Left hindlimb (tissue), 1 donor: Measurements from ENCODE around the gene UGT1A6.
"Not testable (repeated sequence)": the region's sequence is repeated elsewhere in the genome, so short reads cannot be mapped to it uniquely, and the experiment has no call there.

ENCODE experiments used
- DNase-seq: peaks from one replicate; pipeline ENCODE4 v3.0.0-alpha.2; 2018

UGT1A6 gene

GRCh38 chr2:233736868-233737653 lies 44.4 kb downstream of the UGT1A6 start:
- DNase-seq = not testable (repeated sequence)

- no peak for DNase-seq
Measured at GRCh38 chr2:233740870-233741269, 48.2 kb downstream of the UGT1A6 start.

- no peak for DNase-seq
Measured at GRCh38 chr2:233743464-233744259, 51.0 kb downstream of the UGT1A6 start.

- no peak for DNase-seq
Measured at GRCh38 chr2:233745073-233745755, 52.5 kb downstream of the UGT1A6 start.

GRCh38 chr2:233745838-233746237 lies 53.1 kb downstream of the UGT1A6 start:
- not testable (repeated sequence) for DNase-seq

GRCh38 chr2:233746475-233747282 lies 54.0 kb downstream of the UGT1A6 start:
- no peak for DNase-seq

- DNase-seq = no peak
Measured at GRCh38 chr2:233747283-233747544, 54.5 kb downstream of the UGT1A6 start.

- DNase-seq = not testable (repeated sequence)
Measured at GRCh38 chr2:233750689-233751088, 58.0 kb downstream of the UGT1A6 start.

GRCh38 chr2:233751212-233752009 lies 58.7 kb downstream of the UGT1A6 start:
- not testable (repeated sequence) for DNase-seq

GRCh38 chr2:233754872-233755611 lies 62.4 kb downstream of the UGT1A6 start:
- DNase-seq = no peak

- DNase-seq = no peak
Measured at GRCh38 chr2:233756429-233757081, 63.9 kb downstream of the UGT1A6 start.

- DNase-seq = no peak
Measured at GRCh38 chr2:233758141-233758540, 65.5 kb downstream of the UGT1A6 start.

- no peak for DNase-seq
Measured at GRCh38 chr2:233758849-233759248, 66.2 kb downstream of the UGT1A6 start.

GRCh38 chr2:233760043-233760442 lies 67.4 kb downstream of the UGT1A6 start, which contains the start of gene UGT1A1:
Gene UGT1A1, plus strand, starts transcription at chr2:233760270. Its CDS starts 18 bp downstream, at chr2:233760288.
- no peak for DNase-seq

- DNase-seq = no peak
Measured at GRCh38 chr2:233761040-233761769, 68.5 kb downstream of the UGT1A6 start.

- no peak for DNase-seq
Measured at GRCh38 chr2:233764264-233764663, 71.6 kb downstream of the UGT1A6 start.

GRCh38 chr2:233764761-233765160 lies 72.1 kb downstream of the UGT1A6 start:
- DNase-seq = no peak

GRCh38 chr2:233766416-233766815 lies 73.7 kb downstream of the UGT1A6 start:
- DNase-seq = no peak

GRCh38 chr2:233768076-233768475 lies 75.4 kb downstream of the UGT1A6 start:
- no peak for DNase-seq

GRCh38 chr2:233769260-233769659 lies 76.6 kb downstream of the UGT1A6 start:
- DNase-seq = no peak
